Superior temporal gyrus (tissue), 1 donor: Measurements from ENCODE around the gene SLC25A34.

Experiments used
- DNase-seq: peaks from one replicate; pipeline ENCODE4 v3.0.0-alpha.2; 2016; ENCODE audit errors: extremely low spot score

The SLC25A34 gene

DNA sequence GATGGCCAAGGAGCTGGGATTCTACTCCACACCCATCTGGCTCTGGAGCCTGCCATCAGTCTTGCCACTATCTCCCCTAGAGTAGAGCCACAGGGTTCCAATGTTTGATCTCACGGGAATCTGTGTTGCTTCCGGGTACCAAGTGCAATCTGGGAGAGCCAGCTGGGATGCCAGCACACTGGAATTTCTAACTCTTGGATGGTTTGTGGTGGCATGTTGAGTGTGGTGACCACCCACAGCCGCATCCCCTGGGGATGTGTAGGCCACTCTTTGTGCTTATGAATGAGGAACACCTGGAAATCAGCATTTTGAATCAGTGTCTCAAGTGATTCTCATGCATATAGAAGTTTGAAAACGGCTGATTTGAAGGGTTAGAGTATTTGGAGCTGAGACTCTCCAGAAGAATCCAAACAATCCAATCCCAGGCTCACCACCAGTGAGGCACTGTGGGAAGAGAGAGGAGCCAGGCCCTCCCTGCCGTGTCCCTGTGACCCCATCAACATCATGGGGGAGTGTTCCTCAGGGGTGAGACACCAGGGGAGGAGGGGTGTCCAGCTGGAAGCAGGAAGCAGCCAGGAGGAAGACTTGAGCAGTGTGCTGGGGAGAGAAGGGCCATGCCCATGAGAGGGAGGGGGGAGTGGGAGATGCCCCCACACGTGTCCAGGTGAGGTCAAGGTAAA lies 35.9 kb downstream of the SLC25A34 start:
- no peak for DNase-seq

DNA sequence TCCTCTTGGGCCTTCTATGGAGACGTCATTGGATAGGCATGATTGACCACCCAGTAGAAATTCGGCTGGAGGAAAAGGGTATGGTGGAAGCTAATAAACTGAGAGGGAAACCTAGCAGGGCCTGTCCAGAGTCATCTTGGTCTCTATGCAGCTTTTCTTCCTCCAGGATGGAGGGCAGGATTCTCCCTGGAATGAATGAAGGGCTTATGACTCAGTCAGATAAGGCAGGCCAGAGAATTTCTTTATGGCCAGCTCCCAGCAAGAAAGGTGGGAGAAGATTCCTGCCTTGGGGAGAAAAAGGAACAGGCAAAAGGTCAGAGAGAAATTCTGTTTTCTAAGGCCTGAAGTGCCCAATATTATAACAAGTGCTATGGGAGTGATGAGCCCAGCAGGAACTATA lies 39.6 kb downstream of the SLC25A34 start:
- DNase-seq, result no peak

GRCh38 chr1:15777909-15778707 lies 42.0 kb downstream of the SLC25A34 start:
- no peak for DNase-seq

DNA sequence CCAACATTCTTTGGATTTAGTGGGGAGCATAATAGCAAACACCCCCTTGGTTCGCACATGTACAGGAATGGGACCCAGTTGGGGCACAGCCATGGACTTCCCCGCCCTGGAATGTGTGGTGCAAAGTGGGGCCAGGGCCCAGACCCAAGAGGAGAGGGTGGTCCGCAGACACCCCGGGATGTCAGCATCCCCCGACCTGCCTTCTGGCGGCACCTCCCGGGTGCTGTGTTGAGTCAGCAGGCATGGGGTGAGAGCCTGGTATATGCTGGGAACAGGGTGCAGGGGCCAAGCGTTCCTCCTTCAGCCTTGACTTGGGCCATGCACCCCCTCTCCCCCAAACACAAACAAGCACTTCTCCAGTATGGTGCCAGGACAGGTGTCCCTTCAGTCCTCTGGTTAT lies 49.6 kb downstream of the SLC25A34 start:
- no peak for DNase-seq

GRCh38 chr1:15786581-15786980 lies 50.5 kb downstream of the SLC25A34 start:
- no peak for DNase-seq

DNA sequence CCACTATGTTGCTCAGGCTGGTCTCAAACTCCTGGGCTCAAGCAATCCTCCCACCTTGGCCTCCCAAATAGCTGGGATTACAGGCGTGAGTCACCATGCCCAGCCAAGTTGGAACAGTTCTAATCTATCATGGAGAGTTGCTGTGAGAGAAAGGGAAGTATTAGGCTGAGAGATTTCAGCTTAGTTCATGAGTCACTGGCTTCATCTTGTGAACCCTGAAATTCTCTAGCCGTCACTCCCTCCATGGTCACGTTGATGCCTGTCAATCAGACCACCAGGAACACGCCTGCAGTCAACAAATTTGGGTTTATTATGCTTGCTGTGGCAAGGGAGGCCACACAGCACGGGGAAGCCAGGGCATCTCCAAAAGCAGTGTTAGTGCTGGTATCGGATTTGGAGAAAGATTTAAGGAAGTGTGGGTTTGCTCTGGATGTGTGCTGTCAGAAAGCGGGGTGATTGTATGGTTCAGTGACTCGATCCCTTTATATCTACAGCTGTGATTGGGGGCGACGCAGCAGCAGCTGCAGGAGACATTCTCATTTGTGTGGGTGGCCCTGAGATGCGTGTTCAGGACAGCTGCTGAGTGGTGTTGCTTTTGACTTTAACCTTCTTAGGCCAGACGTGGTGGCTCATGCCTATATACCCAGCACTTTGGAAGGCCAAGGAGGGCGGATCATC lies 52.7 kb downstream of the SLC25A34 start:
- no peak for DNase-seq
